AG04450 (cell line): Measurements from ENCODE around the gene HIVEP3. TPM values are rescaled to one million over a fixed set of nuclear protein-coding genes. Genes with fewer than 3 reads are reported as not detected.
A peak's percentile ranks its signal among the peaks of the same experiment; 100 is the strongest.

Source experiments
- CTCF ChIA-PET: fragments of 300-600, 350-600 bp; formaldehyde crosslinking; extraction: SDS; loops from one replicate; lab custom pipeline; 2022; ENCODE audit warnings: antibody characterized with exemption, inconsistent platforms; lab: Charles Lee
- POLR2A ChIA-PET: fragments of 350-600 bp; formaldehyde crosslinking; extraction: SDS; loops from one replicate; lab custom pipeline; 2021; ENCODE audit warnings: antibody characterized with exemption, inconsistent platforms; lab: Yijun Ruan, JAX
- DNase-seq: peaks from one replicate; pipeline ENCODE4 v3.0.0-alpha.2; 2011; ENCODE audit warnings: low read depth, low spot score
- H3K27ac ChIP-seq: one replicate; pipeline ENCODE4 v1.5.1; 2012; ENCODE audit warnings: low read depth, low read length, control low read depth
- H3K27me3 ChIP-seq: one replicate; pipeline ENCODE4 v1.6.0; 2012; ENCODE audit warnings: low read length; ENCODE audit not compliant: control insufficient read depth, insufficient read depth
- H3K4me3 ChIP-seq: 2 replicates; pipeline ENCODE4 v1.5.1; 2011; ENCODE audit warnings: mild to moderate bottlenecking, low read depth, low read length, control low read depth
- H3K9me3 ChIP-seq: 2 replicates; pipeline ENCODE4 v1.5.1; 2012; ENCODE audit warnings: low read length; ENCODE audit not compliant: control insufficient read depth, insufficient read depth
- polyA plus RNA-seq: library from polyadenylated mRNA; depleted of rRNA; stranded (reverse); fragments of >200 nt; gene quantifications from 2 replicates; pipeline ENCODE4 v1.2.3, GENCODE V29; 2011
- TF ChIP-seq, protein P1 (sequence below): IDR thresholded peaks from 2 replicates; pipeline ENCODE4 v1.5.1; 2011; ENCODE audit warnings: low read depth, low read length, control low read depth, inconsistent platforms

The HIVEP3 gene
- polyA plus RNA-seq, 1 experiment = 4.8 TPM

DNA sequence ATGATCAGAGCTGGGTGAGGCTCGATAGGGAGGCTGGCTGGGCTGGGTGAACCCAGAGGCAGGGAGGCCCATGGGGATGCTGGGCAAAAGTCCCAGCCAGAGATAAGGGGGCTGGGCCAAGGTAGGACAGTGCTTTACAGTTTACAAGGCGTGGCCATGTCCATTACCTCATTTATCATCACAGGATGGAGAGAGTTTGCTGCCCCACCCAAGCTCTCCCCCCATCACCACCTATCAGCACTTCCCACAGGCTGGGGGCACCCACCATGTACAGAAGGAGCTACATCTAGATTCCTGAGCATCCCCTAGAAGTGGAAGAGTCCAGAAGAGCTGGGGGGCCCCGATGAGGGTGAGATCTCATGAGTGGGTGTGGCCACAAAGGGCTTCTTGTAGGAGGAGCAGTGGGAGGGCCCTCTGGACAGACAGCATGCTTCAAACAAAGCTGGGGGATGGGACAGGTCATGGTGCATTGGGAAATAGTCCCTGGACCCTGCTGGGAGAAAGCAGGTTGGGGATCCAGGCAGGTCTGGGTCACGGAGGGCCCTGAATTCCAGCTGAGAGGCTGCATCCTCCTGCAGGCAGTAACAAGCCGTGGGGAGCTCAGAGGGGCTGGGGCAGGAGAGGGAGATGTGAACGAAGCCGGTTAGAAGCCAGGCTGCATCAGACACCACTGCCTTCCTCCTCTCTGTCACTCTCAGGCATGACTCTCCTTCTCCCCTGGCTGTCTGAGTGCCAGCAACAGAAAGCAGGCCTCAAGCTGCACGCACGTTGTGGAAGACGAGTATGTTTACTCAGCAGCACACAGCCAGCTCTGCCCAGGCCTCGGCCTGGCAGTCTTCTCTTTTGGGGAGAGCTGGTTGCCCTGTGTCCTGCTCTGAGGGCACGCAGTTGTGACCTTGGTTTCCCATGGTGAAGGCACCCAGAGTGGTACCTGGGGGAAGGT, 202.3 kb downstream of the HIVEP3 start:
- H3K27ac ChIP-seq = no peak overlapping the region
- H3K4me3 ChIP-seq = no peak overlapping the region
- ChIA-PET CTCF (no interaction called here), POLR2A (no interaction called here)
- H3K9me3 ChIP-seq = no peaks in the 10 kb centered on the region; the same call in 1 of the 2 replicates
- TF ChIP-seq, protein P1, sequence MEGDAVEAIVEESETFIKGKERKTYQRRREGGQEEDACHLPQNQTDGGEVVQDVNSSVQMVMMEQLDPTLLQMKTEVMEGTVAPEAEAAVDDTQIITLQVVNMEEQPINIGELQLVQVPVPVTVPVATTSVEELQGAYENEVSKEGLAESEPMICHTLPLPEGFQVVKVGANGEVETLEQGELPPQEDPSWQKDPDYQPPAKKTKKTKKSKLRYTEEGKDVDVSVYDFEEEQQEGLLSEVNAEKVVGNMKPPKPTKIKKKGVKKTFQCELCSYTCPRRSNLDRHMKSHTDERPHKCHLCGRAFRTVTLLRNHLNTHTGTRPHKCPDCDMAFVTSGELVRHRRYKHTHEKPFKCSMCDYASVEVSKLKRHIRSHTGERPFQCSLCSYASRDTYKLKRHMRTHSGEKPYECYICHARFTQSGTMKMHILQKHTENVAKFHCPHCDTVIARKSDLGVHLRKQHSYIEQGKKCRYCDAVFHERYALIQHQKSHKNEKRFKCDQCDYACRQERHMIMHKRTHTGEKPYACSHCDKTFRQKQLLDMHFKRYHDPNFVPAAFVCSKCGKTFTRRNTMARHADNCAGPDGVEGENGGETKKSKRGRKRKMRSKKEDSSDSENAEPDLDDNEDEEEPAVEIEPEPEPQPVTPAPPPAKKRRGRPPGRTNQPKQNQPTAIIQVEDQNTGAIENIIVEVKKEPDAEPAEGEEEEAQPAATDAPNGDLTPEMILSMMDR = no peak
- DNase-seq = no peak
- no peaks in the 10 kb centered on the region for H3K27me3 ChIP-seq

DNA sequence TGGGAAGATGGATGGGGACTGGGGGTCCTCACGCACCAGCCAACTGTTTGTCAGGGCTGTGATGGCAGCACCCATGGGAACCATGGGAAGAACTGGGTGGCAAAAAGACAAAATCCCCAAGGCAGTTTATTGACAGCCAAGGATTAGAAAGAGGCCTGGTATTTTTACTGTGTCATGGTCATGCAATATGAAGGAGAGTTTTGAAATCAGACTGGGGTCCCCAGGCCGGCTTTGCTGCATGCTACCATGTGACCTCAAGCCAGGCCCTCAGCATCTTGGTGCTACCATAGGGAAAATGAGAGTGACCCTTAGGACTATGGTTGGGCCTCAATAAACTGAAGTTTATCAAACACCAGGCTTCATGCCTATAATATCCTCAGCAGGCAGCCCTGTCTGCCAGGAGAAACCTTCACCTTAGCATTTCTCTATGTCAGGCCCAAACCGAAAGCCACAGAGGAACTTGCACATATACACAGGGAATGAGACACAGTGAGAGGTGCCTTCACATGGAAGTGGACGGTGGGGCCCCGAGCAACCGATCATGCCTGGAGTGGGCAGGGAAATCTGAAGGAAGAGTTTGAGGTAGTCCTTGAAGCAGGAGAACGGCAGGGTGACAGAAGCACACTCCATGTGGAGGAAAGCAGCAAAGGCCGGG, 203.2 kb downstream of the HIVEP3 start:
- no peaks in the 10 kb centered on the region for H3K27me3 ChIP-seq
- TF ChIP-seq, protein P1 = no peak
- no peak for DNase-seq
- no peak overlapping the region for H3K4me3 ChIP-seq
- ChIA-PET POLR2A (no interaction called here), CTCF (interaction anchor here (0.6 kb wide), 1 partner anchor 320 kb away, joined by 4 read pairs; no protein-coding TSS in a partner anchor)
- no peak overlapping the region for H3K27ac ChIP-seq
- no peaks in the 10 kb centered on the region; the same call in 1 of the 2 replicates for H3K9me3 ChIP-seq

DNA sequence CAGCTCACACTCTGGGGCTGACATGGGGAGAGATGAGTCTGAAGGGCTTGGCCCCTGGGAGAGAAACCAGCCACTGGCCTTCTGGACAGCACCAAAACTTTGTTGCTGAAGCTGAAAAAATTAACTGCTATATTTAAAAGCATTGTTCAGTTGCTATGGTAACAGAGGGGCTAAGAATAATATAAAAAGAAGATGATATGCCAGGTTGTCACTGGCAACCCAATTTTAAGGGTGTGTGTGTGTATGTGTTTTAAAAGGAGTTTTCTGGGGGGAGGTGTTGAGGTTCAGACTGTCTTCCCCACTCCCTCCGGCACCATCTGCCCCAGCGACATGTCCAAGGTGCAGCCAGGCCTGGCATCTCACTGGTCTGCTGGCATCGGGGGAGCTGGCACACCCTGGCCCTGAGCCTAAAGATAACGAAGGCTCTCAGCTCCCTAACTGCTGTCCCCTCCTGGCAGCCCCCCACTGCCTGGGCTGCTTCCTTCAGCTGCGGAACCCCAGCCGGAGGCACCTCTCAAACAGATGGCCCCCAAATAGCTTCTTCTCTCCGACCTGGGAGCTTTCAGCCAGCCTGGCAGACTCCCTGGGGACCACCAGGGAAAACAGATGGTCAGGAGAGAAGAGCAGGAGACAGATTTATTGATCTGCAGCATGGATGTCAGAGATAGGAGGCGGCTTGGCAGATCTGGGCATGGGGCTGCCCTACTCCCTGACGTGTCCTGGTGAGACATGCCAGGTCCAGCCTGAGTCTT, 203.9 kb downstream of the HIVEP3 start:
- Histone ChIP-seq H3K4me3 (no peak overlapping the region), H3K9me3 (no peaks in the 10 kb centered on the region; the same call in 1 of the 2 replicates), H3K27ac (peak overlapping the region; percentile 39), H3K27me3 (no peaks in the 10 kb centered on the region)
- DNase-seq = no peak
- CTCF ChIA-PET = interaction anchor here (0.6 kb wide), 1 partner anchor 320 kb away, joined by 4 read pairs; no protein-coding TSS in a partner anchor
- POLR2A ChIA-PET = interaction anchor here (0.9 kb wide), 1 partner anchor 28 kb away, joined by 4 read pairs; no protein-coding TSS in a partner anchor
- TF ChIP-seq, protein P1 = no peak

DNA sequence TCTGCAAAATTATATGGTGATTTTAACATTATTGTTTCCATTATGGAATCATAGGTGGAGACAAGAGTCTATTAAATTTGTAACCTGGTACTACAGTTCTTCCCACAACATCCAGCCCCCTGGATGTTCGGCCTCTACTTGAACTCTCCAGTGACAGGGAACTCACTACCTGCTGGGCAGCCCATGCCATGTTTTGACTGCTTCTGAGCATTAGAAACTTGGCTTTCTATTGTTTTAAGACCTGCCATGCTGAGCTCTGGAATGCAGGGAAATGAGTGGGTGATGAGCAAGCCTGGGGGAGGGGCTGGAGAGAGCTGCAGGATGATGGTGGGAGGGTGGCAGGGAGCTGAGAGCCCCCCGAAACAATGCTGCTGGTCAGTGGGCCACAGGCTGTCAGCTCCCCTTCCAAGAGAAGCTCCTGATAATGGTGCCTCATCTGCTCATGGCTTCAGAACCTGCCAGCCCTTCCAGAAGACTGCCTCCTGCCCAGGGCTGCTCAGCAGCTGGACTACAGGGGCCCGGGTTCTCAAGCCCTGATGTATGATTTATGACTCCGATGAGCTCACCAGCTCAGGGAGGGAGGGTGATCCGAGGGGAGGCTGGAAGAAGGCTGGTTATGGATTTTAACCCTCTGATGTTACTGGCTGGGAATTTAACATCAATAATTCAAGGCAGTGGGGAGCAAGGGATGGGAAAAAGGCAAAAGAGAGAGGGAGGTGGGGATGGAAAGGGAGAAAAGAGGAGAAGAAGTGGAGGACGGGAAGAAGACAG, 205.0 kb downstream of the HIVEP3 start:
- POLR2A ChIA-PET = interaction anchor here (0.5 to 0.9 kb wide), 2 partner anchors 29 to 1779 kb away, joined by 3 to 4 read pairs; no protein-coding TSS in a partner anchor
- peak; percentile 79 for DNase-seq
- Histone ChIP-seq H3K27me3 (no peaks in the 10 kb centered on the region), H3K4me3 (no peak overlapping the region; the same call in 1 of the 2 replicates), H3K9me3 (no peaks in the 10 kb centered on the region; the same call in 1 of the 2 replicates), H3K27ac (peak overlapping the region; percentile 47)
- TF ChIP-seq, protein P1 = no peak
- CTCF ChIA-PET = no interaction called here
